HG03135 (cell line): Measurements from ENCODE around the gene VTI1A.

Source experiments
- ATAC-seq: cut with Tn5 transposase; IDR thresholded peaks from one replicate; pipeline ENCODE4 v1.9.1; 2021; ENCODE audit warnings: mild to moderate bottlenecking, moderate library complexity; ENCODE audit not compliant: unreplicated experiment

The VTI1A gene

GRCh38 chr10:112628951-112629609 is 182.1 kb downstream of the VTI1A start:
- ATAC-seq = no peak

DNA sequence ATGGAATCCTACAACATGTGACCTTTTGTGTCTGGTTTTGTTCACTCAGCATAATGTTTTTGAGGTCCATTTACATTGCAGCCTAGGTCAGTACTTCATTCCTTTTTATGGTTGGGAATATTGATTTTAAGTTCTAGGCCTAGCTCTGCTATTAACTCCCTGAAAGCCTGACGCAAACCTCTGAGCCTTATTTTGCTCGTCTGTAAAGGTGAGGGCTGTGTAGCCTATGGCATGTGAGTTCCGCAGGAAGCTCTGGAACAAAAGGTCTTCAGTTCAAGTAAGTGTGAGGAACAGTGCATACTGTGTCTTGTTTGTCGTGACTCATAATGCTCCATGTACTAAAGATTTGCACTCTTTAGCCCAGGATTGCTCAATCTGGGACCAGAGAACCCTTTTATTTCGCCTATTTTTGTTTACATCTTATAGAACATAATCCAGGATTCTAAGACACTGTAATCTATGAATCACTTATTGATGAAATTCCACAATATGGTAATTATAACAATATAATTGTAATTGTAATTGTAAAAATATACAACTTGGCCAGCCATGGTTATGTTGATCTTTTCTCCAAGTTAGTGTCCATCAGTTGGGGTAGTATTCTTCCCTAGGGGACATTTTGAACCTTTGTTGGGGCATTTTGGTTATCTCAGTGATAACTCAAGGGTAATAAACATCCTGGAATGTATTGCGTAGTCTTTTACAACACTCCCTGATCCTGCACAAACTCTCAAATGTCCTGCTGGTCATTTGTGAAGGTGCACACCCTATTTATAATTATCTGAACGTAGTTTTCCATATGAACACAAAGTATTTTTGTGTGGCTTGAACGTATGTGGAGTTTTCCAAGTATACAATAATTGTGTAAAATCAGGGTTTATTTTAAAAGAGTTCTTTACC is 184.7 kb downstream of the VTI1A start:
- ATAC-seq = no peak

- no peak for ATAC-seq
Measured at GRCh38 chr10:112634096-112634830, 187.2 kb downstream of the VTI1A start.

DNA sequence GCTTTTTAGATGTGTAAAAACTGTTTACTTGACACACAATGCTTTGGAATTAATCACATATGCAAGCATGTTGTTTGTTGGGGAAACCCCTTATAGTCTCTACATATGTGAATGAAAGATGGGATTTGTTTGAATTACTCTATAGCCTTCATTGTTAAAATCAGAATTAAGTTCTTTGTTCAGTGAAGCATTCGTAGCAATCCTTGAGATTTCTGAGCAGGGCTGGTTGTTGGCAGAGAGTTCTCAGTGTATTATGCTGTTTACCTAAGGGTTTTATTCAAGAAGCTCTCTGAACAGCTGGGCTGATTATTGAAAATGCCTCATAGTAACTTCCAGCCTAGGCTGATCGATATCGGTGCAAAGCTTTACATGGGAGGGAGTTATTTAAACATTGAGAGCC is 190.9 kb downstream of the VTI1A start:
- no peak for ATAC-seq

- no peak for ATAC-seq
Measured at GRCh38 chr10:112639298-112639697, 192.3 kb downstream of the VTI1A start.

DNA sequence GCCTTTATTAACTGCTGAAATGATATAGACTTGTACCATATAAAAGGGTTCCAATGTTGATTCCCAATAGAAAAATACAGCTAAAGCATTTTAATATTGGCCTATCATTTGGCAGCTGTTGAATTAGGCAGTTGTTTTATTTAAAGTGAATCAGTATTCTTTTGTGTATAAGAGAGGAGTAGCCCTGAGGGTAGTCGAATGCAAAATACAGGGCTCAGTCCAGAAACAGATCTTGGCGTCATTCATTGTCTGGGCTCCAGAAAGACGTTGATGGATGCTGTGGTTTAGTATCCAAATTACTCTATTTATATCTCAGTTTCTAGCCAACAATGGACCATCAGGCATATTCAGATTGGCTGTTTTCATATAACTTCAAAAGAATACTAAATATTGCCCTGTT is 193.6 kb downstream of the VTI1A start:
- no peak for ATAC-seq

DNA sequence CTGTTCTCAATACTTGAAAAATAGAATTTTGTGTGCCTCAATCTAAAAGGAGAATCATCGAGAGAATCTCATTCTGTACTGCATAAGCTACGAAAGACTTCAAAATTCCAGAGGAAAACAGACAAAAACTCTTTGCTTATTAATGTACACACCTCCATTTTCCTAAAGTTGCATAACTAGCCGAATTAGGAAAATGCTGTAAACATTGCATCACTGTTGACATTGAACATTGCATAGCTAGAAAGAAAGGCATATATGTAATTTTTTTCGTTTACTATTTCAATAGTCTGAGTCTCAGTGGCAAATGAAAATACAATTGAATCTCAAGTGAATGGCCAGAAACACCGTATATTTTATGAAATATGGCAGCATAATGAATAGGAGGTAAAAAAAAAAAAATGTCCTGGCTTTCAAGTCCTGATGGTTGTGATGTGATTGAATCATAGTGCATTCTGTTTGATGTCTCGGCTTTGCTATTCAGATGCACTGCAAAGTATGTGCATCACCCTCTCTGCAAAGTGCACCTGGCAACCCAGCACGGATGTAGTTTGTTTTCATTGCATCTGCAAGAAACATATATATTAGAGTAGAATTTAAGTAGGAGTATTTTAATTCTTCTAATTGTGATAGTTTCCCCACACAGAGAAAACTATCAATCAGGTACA is 196.7 kb downstream of the VTI1A start:
- ATAC-seq = no peak

DNA sequence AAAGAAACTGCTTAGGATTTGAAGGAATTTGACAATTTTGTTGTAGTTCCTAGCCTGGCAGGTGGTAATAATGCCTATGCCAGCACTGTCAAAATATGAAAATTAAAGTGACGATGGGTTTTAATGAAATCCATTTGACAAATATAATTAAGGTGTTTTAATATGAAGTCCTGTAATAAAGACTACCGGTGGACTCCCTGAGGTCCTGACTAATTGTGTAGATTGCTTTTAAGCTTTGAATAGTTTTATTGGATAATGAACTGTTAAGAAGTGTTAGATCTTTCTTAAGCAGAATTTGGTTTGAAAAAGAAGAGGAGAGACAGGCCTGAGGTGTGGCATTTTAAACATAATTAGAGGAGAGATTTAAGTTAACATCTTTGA is 197.2 kb downstream of the VTI1A start:
- no peak for ATAC-seq

DNA sequence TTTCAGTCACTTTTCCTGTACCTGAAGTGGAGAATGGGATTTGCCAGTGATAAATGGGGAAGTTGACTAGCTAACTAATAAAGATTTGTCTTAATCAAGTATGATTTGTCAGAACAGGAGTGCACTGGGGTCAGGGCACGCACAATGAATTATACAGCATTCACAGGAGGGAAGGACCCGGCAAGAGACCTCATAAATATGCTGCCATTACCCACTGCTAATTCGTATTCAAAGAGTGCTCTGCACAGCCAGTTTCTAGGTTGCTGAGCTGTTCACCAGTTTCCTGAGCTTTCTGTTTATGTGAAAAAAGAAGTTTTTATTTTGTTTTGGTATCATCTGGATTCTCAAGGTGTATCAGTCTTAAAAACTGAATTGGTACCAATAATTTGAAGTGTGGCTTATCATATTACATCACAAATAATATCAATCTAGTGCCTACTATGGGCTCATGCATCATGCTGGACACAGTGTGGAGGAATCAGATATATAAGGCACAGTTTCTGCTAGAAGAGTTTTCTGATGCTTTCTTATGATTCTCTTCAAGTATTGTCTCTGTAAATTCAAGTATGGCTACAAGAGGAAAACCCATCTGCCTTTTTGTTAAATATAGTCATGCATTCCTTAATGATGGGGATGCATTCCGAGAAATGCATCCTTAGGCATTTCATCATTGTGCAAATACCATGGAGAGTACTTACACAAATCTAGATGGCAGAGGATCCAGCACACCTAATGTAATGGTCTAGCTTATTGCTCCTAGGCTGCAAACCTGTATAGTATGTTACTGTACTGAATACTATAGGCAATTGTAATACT is 202.2 kb downstream of the VTI1A start:
- ATAC-seq = no peak

DNA sequence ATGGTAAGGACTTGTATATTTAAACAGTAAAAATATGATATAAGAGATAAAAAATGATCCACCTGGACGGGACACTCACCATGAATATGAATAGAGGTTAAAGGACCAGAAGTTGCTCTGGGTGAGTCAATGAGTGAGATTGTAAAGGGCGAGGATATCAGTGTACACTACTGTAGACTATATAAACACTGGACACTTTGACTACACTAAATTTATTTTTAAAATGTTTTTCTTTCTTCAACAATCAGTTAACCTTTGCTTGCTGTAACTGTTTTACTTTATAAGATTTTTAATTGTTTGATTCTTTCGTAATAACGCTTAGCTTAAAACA is 202.8 kb downstream of the VTI1A start:
- ATAC-seq = no peak

DNA sequence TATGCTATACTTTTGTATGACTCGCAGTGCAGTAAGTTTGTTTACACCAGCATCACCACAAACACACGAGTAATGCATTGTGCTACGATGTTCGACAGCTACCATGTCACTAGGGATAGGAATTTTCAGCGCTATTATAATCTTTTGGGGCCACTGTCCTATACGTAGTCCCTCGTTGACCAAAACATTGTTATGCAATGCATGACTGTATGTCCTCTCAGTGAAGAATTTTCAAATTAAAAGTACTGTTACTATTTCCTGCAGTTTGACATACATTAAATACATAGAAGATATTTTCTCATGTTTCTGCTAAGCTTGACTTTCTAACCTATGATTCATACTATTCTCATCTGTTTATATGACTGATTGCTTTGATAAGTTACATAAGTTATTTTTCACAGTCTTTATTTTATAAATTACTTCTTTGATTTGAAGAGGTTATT is 203.6 kb downstream of the VTI1A start:
- no peak for ATAC-seq

GRCh38 chr10:112653215-112653614 is 206.2 kb downstream of the VTI1A start:
- no peak for ATAC-seq

GRCh38 chr10:112653851-112654250 is 206.8 kb downstream of the VTI1A start:
- no peak for ATAC-seq

GRCh38 chr10:112654794-112655193 is 207.8 kb downstream of the VTI1A start:
- no peak for ATAC-seq

DNA sequence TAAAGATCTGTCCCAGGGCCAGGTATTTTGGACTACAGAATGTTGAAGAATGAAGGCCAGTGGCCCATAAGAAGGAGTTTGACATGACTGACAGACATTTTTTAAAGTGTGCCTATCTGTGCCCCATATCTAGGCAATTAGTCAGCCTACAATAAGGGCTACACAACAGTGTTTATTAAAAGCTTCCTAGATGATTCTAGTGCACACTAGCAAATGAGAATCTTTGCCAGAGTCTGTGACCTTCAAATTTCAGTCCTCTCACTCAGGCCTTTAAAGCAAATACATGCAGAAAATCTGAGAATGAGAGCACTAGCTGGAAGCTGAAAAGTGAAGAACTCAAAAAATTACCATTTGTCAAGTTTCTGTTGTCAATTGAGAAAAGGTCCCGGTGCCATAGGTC is 208.7 kb downstream of the VTI1A start:
- no peak for ATAC-seq

GRCh38 chr10:112658465-112658864 is 211.4 kb downstream of the VTI1A start:
- no peak for ATAC-seq

GRCh38 chr10:112658900-112659638 is 212.1 kb downstream of the VTI1A start:
- ATAC-seq = no peak

GRCh38 chr10:112663234-112664125 is 216.5 kb downstream of the VTI1A start:
- ATAC-seq = no peak

- no peak for ATAC-seq
Measured at GRCh38 chr10:112666094-112666493, 219.1 kb downstream of the VTI1A start.
